LNCaP clone FGC (cell line): ENCODE data around the gene MOGAT1.

ENCODE experiments used
- DNase-seq: peaks from one replicate; pipeline ENCODE4 v3.0.0-alpha.2; 2011; ENCODE audit warnings: low read depth
- H3K4me3 ChIP-seq: 2 replicates; pipeline ENCODE4 v1.5.1; 2011; ENCODE audit warnings: mild to moderate bottlenecking, low read depth, low read length, control low read depth
- TF ChIP-seq, protein P1 (sequence below): IDR thresholded peaks from 2 replicates; pipeline ENCODE4 v1.5.1; 2012; ENCODE audit warnings: mild to moderate bottlenecking; ENCODE audit not compliant: control insufficient read depth, insufficient read depth; ENCODE audit errors: extremely low read depth

Gene MOGAT1

DNA sequence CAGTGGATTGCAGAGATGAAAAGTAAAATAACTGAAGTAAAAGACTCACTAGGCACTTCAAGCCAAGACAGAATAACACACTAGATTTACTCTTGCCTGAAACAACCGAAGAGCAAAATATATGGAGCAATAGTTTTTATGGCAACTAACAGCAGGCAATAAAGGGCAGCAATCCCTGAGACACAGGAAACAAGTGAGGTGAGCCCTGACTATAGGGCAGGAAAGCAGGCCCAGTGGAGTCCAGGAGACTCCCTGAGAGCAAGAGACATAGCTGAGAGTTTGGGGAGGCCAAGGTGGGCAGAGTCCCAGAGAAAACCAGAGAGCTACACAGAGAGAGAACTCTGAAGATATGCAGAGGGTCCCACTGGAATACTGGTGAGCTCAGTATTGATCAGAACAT, 34.4 kb upstream of the MOGAT1 start:
- H3K4me3 ChIP-seq = no peak overlapping the region
- no peak for DNase-seq
- TF ChIP-seq, protein P1, sequence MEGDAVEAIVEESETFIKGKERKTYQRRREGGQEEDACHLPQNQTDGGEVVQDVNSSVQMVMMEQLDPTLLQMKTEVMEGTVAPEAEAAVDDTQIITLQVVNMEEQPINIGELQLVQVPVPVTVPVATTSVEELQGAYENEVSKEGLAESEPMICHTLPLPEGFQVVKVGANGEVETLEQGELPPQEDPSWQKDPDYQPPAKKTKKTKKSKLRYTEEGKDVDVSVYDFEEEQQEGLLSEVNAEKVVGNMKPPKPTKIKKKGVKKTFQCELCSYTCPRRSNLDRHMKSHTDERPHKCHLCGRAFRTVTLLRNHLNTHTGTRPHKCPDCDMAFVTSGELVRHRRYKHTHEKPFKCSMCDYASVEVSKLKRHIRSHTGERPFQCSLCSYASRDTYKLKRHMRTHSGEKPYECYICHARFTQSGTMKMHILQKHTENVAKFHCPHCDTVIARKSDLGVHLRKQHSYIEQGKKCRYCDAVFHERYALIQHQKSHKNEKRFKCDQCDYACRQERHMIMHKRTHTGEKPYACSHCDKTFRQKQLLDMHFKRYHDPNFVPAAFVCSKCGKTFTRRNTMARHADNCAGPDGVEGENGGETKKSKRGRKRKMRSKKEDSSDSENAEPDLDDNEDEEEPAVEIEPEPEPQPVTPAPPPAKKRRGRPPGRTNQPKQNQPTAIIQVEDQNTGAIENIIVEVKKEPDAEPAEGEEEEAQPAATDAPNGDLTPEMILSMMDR = no peak

DNA sequence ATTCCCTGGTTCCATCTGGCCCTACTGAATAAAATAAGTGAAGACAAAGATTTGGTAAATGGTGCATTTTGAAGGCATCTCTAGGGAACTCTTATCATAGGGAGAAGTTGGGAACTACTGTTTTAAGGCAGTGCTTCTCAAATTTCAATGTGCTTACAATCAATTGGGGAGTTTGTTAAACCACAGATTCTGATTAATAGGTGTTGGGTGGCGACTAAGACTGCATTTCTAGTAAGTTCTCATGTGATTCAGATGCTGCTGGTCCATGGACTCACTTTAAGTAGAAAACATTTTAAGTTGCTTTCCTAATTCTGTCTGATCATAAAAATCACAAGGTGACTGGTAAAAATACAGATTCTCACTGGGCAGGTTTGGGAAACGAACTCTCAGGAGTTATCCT, 30.1 kb upstream of the MOGAT1 start:
- TF ChIP-seq, protein P1 = no peak
- H3K4me3 ChIP-seq = no peak overlapping the region
- no peak for DNase-seq

DNA sequence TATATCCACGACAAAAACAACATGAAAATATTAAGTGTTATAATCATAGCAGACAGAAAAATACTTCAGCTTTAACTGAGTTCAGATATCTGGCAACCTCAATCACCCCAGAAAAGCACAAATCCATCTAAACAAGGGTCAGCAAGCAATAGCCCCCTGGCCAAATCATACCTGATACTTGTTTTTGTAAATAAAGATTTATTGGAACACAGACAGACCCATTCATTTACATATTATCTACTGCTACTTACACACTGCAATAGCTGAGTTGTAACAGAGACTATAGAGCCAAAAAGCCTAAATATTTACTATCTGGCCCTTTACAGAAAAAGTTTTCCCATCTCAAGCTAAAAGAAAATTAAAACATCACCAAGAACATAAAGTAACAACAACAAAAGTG, 28.3 kb upstream of the MOGAT1 start:
- TF ChIP-seq, protein P1 = no peak
- DNase-seq = no peak

DNA sequence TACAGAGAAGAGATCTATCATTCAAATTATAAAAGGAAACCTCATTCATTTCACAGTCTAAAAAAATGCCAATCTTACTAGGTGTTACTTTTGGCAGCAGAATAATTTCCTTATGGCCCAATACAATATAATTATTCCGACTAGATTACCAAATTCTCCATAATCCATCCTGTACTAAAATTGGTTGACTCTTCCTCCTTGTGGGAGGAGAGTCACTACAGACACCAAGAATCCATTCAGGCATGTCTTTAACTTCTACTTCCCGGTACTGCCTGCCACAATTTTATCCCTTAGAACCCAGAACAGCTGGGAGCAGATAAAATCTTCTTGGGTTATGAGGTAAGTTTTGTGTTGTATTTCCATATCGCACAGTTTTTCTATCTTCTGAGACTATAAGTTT, 25.4 kb upstream of the MOGAT1 start:
- H3K4me3 ChIP-seq = no peak overlapping the region
- TF ChIP-seq, protein P1 = no peak
- no peak for DNase-seq

More for the DNA sequence above, 28.3 kb upstream of the MOGAT1 start:
- H3K4me3 ChIP-seq = no peak overlapping the region

DNA sequence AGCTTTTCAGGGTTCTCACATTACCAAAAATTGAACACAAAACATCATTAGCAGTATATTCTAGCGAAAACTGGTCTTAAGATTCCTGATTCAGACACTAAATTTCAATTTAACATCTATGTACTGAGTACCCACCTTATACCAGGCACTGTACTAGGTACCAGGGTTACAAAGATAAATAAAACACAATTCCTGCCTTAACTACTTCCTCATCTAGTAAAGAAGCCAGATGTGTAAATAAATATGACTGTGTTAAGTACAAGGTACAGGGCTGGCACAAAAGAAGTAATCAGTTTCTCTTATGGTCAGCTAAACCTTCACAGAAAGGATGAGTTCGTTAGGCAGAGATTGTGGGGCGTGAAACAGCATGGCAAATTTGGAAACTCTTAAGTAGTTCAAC, 21.7 kb upstream of the MOGAT1 start:
- DNase-seq = no peak
- no peak overlapping the region for H3K4me3 ChIP-seq
- TF ChIP-seq, protein P1 = no peak

DNA sequence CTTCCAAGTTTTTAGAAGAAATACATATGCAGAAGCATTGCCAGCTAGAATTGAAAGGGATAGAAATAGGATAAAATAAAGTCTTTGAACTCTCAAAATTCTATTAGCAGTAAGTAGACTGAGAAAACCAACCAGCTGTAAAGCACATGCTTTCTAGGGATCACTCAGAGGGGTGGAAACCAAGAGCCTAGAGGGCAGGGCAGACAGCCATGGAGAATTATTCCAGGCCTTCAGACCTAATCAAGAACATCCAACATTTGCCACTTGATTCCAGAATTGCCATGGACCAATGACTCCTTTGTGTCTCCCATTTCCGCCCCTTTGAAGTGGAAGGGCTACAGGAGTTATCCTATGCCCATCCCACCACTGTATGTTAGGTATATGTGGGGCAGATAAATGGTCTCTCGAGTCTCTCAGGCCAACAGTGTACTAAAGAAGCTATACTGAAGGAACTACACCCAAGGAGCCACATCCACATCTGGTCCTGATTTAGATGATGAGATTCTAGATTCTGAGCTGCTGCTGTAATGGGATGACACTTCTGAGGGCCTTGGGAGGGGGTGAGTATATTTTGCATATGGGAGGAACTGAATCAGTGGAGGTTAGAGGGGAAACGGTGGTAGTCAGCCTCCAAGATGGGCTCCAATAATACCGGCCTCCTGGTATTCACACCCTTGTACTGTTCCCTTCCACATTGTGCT, 19.6 kb upstream of the MOGAT1 start:
- no peak overlapping the region for H3K4me3 ChIP-seq
- TF ChIP-seq, protein P1 = no peak
- no peak for DNase-seq
